Right atrium auricular region (tissue), 2 donors: Measurements from ENCODE around the gene FANCI. TPM values are rescaled to one million over a fixed set of nuclear protein-coding genes. Genes with fewer than 3 reads are reported as not detected.

Source experiments
- DNase-seq: peaks from one replicate; pipeline ENCODE4 v3.0.0-alpha.2; 2019; ENCODE audit warnings: low spot score
- H3K27ac ChIP-seq, 2 donors: fragments of 200-600 bp; sonication (generic); 1 replicate in 1 of 2; 2 replicates in 1 of 2; pipeline ENCODE4 v1.5.1; 2016 to 2019
- H3K27me3 ChIP-seq, 2 donors: fragments of 200-600 bp; sonication (generic); one replicate each; pipeline versions ENCODE4 v1.5.1 to v1.6.0; 2017 to 2019
- H3K36me3 ChIP-seq: fragments of 200-600 bp; sonication (generic); one replicate; pipeline ENCODE4 v1.5.1; 2016
- H3K4me1 ChIP-seq, 2 donors: fragments of 200-600 bp; sonication (generic); one replicate each; pipeline versions ENCODE4 v1.5.1 to v1.6.0; 2017 to 2019
- H3K4me3 ChIP-seq, 2 donors: fragments of 200-600 bp; sonication (generic); 1 replicate in 1 of 2; 2 replicates in 1 of 2; pipeline ENCODE4 v1.5.1; 2017 to 2019; ENCODE audit warnings: mild to moderate bottlenecking in 1 of 2, moderate library complexity in 1 of 2
- H3K9me3 ChIP-seq, 2 donors: fragments of 200-600 bp; sonication (generic); one replicate each; pipeline ENCODE4 v1.5.1; 2019
- total RNA-seq, 2 donors: library from RNA; depleted of rRNA; stranded (reverse); fragments of >200 nt; gene quantifications; one replicate each; pipeline ENCODE4 v1.1.0, GENCODE V29; 2016
- TF ChIP-seq, protein P1 (sequence below), 2 donors: fragments of 200-600 bp; sonication (generic); IDR thresholded peaks; one replicate each; pipeline ENCODE4 v1.5.1; 2019; ENCODE audit warnings: antibody characterized with exemption in 2 of 2

Gene FANCI
- total RNA-seq, 2 donors from 2014 or later, result 0.79 to 1.6 TPM

- Histone ChIP-seq H3K27ac (peak overlapping the region; percentile 67 to 74), H3K9me3 (no peaks in the 10 kb centered on the region), H3K27me3 (no peaks in the 10 kb centered on the region), H3K4me1 (peaks cover 0 to 44% of the 10 kb centered on the region in 2 donors), H3K4me3 (peak overlapping the region; percentile 86 to 90), H3K36me3 (peaks cover 28% of the 10 kb centered on the region)
- TF ChIP-seq, protein P1, sequence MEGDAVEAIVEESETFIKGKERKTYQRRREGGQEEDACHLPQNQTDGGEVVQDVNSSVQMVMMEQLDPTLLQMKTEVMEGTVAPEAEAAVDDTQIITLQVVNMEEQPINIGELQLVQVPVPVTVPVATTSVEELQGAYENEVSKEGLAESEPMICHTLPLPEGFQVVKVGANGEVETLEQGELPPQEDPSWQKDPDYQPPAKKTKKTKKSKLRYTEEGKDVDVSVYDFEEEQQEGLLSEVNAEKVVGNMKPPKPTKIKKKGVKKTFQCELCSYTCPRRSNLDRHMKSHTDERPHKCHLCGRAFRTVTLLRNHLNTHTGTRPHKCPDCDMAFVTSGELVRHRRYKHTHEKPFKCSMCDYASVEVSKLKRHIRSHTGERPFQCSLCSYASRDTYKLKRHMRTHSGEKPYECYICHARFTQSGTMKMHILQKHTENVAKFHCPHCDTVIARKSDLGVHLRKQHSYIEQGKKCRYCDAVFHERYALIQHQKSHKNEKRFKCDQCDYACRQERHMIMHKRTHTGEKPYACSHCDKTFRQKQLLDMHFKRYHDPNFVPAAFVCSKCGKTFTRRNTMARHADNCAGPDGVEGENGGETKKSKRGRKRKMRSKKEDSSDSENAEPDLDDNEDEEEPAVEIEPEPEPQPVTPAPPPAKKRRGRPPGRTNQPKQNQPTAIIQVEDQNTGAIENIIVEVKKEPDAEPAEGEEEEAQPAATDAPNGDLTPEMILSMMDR (IDR thresholded peaks at IDR 0.05), result no peak
- peak; percentile 62 for DNase-seq
Observed at GRCh38 chr15:89335298-89336041, 91.7 kb downstream of the FANCI start.

DNA sequence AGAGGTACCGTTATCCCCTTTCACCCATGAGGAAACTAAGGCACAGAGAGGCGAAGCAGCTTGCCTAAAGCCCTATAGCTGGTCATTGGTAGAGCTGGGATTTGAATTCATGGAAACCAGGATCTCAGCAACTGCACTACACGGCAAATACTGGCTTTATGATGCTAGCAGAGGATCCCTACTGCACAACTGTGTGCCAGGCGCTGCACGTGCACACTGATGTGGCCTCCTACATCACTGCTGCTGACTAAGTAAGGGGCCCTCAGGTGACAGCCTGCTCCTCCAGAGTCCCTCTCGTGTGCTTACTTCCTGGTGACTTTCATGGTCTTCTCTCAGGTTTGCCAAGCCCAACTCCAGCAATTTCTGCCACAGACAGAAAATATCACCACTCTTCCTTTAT is 94.3 kb downstream of the FANCI start:
- Histone ChIP-seq H3K4me1 (peaks cover 0 to 20% of the 10 kb centered on the region in 2 donors), H3K36me3 (peaks cover 3% of the 10 kb centered on the region), H3K27ac (no peak overlapping the region), H3K27me3 (no peaks in the 10 kb centered on the region), H3K9me3 (no peaks in the 10 kb centered on the region), H3K4me3 (no peak overlapping the region)
- TF ChIP-seq, protein P1 (IDR thresholded peaks at IDR 0.05), result no peak
- no peak for DNase-seq

DNA sequence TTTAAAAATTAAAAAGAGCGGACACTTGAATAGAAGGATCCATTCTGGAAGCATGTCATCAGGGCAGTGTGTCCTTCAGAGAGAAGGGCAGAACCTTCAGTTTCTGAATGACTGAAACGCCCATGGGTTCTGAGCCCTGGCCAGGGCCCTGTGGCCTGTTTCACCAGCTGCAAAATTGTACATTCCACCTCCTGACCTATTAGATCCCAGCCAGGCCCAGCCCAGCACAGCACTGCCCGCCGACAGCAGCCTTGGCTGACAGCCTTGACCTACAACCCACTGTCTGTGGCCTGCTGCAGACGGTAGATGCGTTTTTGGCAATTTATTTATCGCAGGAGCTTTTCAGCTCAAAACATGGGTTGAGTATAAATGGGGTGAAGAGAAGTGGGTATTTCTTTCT is 96.8 kb downstream of the FANCI start:
- Histone ChIP-seq H3K36me3 (no peaks in the 10 kb centered on the region), H3K27me3 (no peaks in the 10 kb centered on the region), H3K9me3 (no peaks in the 10 kb centered on the region), H3K4me3 (no peak overlapping the region), H3K27ac (no peak overlapping the region), H3K4me1 (peaks cover 0 to 3% of the 10 kb centered on the region in 2 donors)
- DNase-seq, result no peak
- TF ChIP-seq, protein P1 (IDR thresholded peaks at IDR 0.05), result no peak

- no peak overlapping the region for H3K4me3 ChIP-seq
- H3K9me3 ChIP-seq, result no peaks in the 10 kb centered on the region
- TF ChIP-seq, protein P1 (IDR thresholded peaks at IDR 0.05), result no peak
- DNase-seq, result no peak
- no peaks in the 10 kb centered on the region for H3K27me3 ChIP-seq
- H3K36me3 ChIP-seq, result no peaks in the 10 kb centered on the region
- H3K27ac ChIP-seq, result no peak overlapping the region
- no peaks in the 10 kb centered on the region for H3K4me1 ChIP-seq
Observed at GRCh38 chr15:89341316-89342005, 97.7 kb downstream of the FANCI start.

DNA sequence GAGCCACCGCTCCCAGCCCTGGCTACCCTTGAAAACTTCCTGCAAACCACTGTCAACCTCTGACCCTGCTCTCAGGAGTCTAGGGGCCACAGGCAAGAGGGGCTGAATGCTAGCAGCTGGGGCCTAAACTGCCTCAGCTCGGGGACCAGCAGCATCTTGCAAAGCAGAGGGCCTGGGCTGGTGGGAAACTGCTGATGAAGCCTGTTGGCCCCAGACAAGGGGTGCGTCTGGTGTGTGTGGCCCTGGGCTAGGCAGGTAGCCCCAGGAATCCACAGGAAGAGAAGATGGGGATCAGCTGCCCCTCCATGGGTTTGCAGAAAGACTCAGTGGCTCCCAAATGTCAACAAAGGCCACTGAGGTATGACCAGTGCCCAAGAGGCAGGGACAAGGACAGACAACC is 99.1 kb downstream of the FANCI start:
- TF ChIP-seq, protein P1 (IDR thresholded peaks at IDR 0.05), result no peak
- H3K4me3 ChIP-seq, result no peak overlapping the region
- DNase-seq, result no peak
- no peaks in the 10 kb centered on the region for H3K4me1 ChIP-seq
- H3K9me3 ChIP-seq, result no peaks in the 10 kb centered on the region
- H3K27ac ChIP-seq, result no peak overlapping the region
- no peaks in the 10 kb centered on the region for H3K36me3 ChIP-seq
- H3K27me3 ChIP-seq, result no peaks in the 10 kb centered on the region
